PFSK-1 (cell line): ENCODE data around the gene SLC22A9. TPM values are rescaled to one million over a fixed set of nuclear protein-coding genes. Genes with fewer than 3 reads are reported as not detected.

ENCODE experiments used
- FOXP2 ChIP-seq: optimal IDR thresholded peaks from 2 replicates; pipeline ENCODE3; 2011; ENCODE audit warnings: borderline replicate concordance, control low read depth, inconsistent platforms; ENCODE audit not compliant: insufficient read depth; ENCODE audit errors: extremely low read length, extremely low read depth
- POLR2AphosphoS5 ChIP-seq: IDR thresholded peaks from 2 replicates; pipeline ENCODE4 v1.6.1; 2012; ENCODE audit warnings: low read depth, mild to moderate bottlenecking, control low read depth, low read length, moderate library complexity
- REST ChIP-seq, 2 experiments: IDR thresholded peaks; 2 replicates each; pipeline versions ENCODE4 v1.6.1 to v1.8.0; 2011 to 2012; ENCODE audit warnings: low read depth in 2 of 2, low read length in 2 of 2, control low read depth in 1 of 2, inconsistent platforms in 1 of 2, mild to moderate bottlenecking in 1 of 2, moderate library complexity in 1 of 2; ENCODE audit not compliant: insufficient read depth in 1 of 2
- SIN3A ChIP-seq: IDR thresholded peaks from 2 replicates; pipeline ENCODE4 v1.6.1; 2012; ENCODE audit warnings: mild to moderate bottlenecking, low read length, moderate library complexity, borderline replicate concordance; ENCODE audit not compliant: insufficient read depth
- TAF1 ChIP-seq: IDR thresholded peaks from 2 replicates; pipeline ENCODE4 v1.6.1; 2012; ENCODE audit warnings: low read length, control low read depth, borderline replicate concordance; ENCODE audit not compliant: insufficient read depth
- polyA plus RNA-seq: library from polyadenylated mRNA; unstranded; fragments of >200 nt; gene quantifications from one replicate; pipeline ENCODE4 v1.2.1, GENCODE V29; 2012; ENCODE audit warnings: low read depth, missing spikeins; ENCODE audit not compliant: insufficient read length

Gene SLC22A9
- not detected for polyA plus RNA-seq

DNA sequence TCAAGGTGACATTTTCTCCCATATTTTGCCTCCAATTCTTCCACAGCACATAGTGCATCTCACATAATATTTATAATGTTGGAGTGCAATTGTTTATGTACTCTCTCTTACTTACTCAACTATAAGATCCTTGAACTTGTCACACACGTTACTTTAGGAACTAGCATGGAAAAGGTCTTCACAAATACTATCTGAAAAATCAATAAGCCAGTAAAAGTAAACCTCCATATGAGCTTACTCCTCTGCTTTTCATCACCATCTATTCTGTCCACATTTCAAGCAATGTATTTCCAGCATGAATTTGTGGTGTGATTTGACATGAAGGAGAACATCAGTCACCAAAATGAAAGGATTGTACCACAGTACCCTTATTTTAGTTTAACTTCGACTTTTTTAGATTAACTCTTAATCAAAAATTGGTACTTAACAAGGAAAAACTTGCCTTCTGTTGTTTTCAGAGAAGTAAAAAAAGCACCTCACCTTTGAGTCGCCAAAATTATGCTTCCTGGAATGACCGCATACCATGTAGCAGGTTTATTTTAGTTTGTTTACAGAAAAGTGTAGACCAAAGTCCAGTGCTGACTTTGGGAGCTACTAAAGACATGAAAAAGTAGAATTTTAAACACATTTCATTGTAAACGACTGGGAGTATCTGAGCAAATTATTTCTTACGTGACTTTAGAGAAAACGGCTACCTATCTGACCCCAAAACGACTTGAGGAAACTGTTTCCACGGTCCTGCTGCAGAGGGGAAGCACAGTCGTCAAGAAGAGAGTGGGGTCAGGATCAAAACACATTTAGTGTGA, at the start of gene SLC22A9:
SLC22A9 (plus strand) TSS at position 621 of the 806 bp plus-strand sequence. CDS start 272 bp downstream, outside the sequence.
- TF ChIP-seq SIN3A, result no peak
- TF ChIP-seq TAF1, result no peak
- no peak for TF ChIP-seq POLR2AphosphoS5
- TF ChIP-seq REST (IDR thresholded peaks at IDR 0.05; ENCODE audit: insufficient read depth in 1 of 2, low read depth in 2 of 2, low read length in 2 of 2), result no peak
- no peak for TF ChIP-seq FOXP2

GRCh38 chr11:63321723-63322122, 47.9 kb upstream of the SLC22A9 start:
- TF ChIP-seq FOXP2 (no peak), TAF1 (no peak), SIN3A (no peak), REST (IDR thresholded peaks at IDR 0.05; ENCODE audit: insufficient read depth in 1 of 2, low read depth in 2 of 2, low read length in 2 of 2) (no peak), POLR2AphosphoS5 (no peak)

- TF ChIP-seq REST (IDR thresholded peaks at IDR 0.05; ENCODE audit: insufficient read depth in 1 of 2, low read depth in 2 of 2, low read length in 2 of 2), result no peak
- TF ChIP-seq TAF1, result no peak
- no peak for TF ChIP-seq SIN3A
- no peak for TF ChIP-seq FOXP2
- no peak for TF ChIP-seq POLR2AphosphoS5
These were observed 32.5 kb upstream of the SLC22A9 start for GRCh38 chr11:63337070-63337469.

DNA sequence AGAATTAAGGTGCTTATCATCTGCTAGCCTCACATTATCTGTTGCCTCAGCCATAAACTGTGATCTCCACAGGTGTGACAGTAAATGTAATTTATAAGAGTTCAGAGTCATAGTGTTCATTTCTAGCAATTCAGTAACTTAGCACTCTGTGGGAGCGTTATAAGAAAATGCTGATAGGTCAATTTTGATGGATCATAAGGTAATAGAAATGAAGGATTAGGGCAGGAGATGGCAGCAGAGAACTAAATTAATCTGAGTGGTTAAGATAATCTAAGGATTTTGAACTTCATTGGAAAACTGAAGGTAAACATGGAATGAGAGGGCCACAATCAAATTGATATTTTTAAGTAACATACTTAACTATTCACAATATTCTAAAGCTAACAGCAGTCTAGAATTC, 26.5 kb upstream of the SLC22A9 start:
- TF ChIP-seq POLR2AphosphoS5 (no peak), TAF1 (no peak), FOXP2 (no peak), SIN3A (no peak), REST (IDR thresholded peaks at IDR 0.05; ENCODE audit: insufficient read depth in 1 of 2, low read depth in 2 of 2, low read length in 2 of 2) (no peak)
